T-helper 17 cell (primary cell): ENCODE data around the gene RAD51B. TPM values are rescaled to one million over a fixed set of nuclear protein-coding genes. Genes with fewer than 3 reads are reported as not detected.
A peak's percentile ranks its signal among the peaks of the same experiment; 100 is the strongest.

Experiments
- ATAC-seq: fragments of 150-1000 bp; cut with Tn5 transposase; 2 replicates; pipeline ENCODE4 v1.10.0; 2021; ENCODE audit warnings: mild to moderate bottlenecking, moderate library complexity
- DNase-seq, 3 donors: peaks; one replicate each; pipeline versions ENCODE4 v3.0.0 to v3.0.0-alpha.2; 2020 to 2021
- H3K9me3 ChIP-seq: one replicate; pipeline ENCODE4 v1.7.0; 2013; ENCODE audit warnings: low read length, mild to moderate bottlenecking; ENCODE audit not compliant: control insufficient read depth, poor library complexity, severe bottlenecking
- H3K27ac Mint-ChIP-seq: one replicate; pipeline ENCODE4 v1.8.0; 2022; ENCODE audit warnings: mild to moderate bottlenecking, moderate library complexity, mixed read lengths
- H3K27me3 Mint-ChIP-seq: one replicate; pipeline ENCODE4 v1.8.0; 2022; ENCODE audit warnings: mixed read lengths
- H3K36me3 Mint-ChIP-seq: one replicate; pipeline ENCODE4 v1.8.0; 2022; ENCODE audit warnings: low read depth, mixed read lengths
- H3K4me1 Mint-ChIP-seq: one replicate; pipeline ENCODE4 v1.8.0; 2022; ENCODE audit warnings: mild to moderate bottlenecking, mixed read lengths
- H3K4me3 Mint-ChIP-seq: one replicate; pipeline ENCODE4 v1.8.0; 2022; ENCODE audit warnings: mild to moderate bottlenecking, moderate library complexity, mixed read lengths
- total RNA-seq, 4 donors: library from RNA in 2 of 4; stranded (reverse) in 2 of 4; gene quantifications; one replicate each; pipeline ENCODE4 v1.2.3 and lab custom pipeline; 2022 to 2026

The RAD51B gene
- total RNA-seq, 2 donors from 2014 or later = 17.0 to 20.7 TPM

DNA sequence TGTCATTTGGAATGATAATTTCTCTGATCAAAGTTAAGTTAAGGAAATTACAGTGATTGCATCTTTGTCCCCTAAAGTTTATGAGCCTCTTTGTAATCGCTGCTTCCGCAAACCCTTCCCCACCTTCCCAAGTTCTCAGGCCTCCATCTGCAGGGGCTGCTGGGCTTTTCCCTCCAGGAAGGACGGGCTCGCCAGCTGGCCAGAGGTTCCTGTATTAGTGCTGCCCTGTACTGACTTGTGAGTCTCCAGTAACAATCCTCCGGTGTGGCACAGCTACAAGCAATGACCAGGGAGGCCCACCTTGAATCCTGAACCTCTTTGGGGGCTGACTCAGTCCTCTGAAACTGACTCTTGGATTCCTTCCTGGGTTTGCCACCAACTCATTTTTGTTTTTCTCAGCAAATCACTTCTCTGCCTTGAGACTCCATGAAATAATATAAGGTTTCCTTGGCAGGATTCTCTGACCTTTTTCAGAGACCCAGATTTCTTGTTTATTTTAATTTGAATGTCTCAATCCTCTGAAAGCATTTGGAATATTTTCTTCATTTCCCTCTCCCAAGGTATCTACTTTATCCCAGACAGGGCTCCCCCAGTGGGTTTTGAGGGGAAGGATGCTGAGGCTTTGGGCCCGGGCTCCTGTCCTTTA, 574.7 kb downstream of the RAD51B start:
- DNase-seq (no peak), ATAC-seq (no peak)
- Mint-ChIP-seq H3K27ac (no peak overlapping the region), H3K4me3 (no peak overlapping the region), H3K36me3 (peaks cover 4% of the 10 kb centered on the region), H3K27me3 (no peaks in the 10 kb centered on the region), H3K4me1 (peaks cover 17% of the 10 kb centered on the region)
- H3K9me3 ChIP-seq = no peaks in the 10 kb centered on the region

DNA sequence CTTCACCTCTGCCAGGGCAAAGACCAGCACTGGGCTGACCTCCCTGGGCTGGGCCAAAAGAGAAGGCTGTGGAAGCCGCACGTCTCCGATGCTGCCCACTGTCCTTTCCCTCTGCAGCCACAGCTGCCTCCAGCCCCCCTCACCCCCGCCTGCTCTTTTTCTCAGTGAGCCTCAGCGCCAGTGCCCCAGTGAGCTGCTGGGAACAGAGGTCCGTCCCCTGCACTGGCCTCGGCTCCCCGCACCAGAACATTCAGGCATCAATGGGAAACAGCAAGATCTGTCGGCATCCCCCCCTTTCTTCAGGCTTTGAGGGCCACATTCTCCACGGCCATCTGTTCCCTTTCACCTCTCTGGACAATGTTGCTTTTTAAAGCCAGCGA, 575.2 kb downstream of the RAD51B start:
- Mint-ChIP-seq H3K36me3 (peaks cover 4% of the 10 kb centered on the region), H3K27ac (peak overlapping the region; percentile 47), H3K27me3 (no peaks in the 10 kb centered on the region), H3K4me3 (no peak overlapping the region), H3K4me1 (peaks cover 17% of the 10 kb centered on the region)
- no peak for ATAC-seq
- DNase-seq = no peak
- H3K9me3 ChIP-seq = no peaks in the 10 kb centered on the region

DNA sequence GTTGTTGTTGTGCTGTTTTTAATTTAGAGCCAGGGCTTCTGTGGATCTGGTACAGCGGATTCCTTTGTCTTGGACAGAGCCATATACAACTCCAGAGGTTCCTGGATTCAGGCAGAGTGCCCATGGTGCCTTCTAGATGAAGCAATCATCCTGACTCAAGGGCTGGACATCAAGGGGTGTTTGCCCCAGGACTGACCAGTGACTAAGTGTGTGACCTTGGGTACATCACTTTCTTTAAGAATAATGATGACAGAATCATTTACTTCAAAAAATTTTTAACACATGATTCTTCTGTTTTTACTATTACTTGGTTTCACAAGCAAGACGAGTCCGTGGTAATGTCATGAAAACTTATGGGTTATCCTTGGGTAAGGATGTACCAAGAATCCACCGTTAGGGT, 576.0 kb downstream of the RAD51B start:
- no peak overlapping the region for H3K4me3 Mint-ChIP-seq
- no peaks in the 10 kb centered on the region for H3K27me3 Mint-ChIP-seq
- ATAC-seq (no peak), DNase-seq (no peak)
- H3K27ac Mint-ChIP-seq = peak overlapping the region; percentile 47
- peaks cover 4% of the 10 kb centered on the region for H3K36me3 Mint-ChIP-seq
- H3K4me1 Mint-ChIP-seq = peaks cover 24% of the 10 kb centered on the region
- no peaks in the 10 kb centered on the region for H3K9me3 ChIP-seq

DNA sequence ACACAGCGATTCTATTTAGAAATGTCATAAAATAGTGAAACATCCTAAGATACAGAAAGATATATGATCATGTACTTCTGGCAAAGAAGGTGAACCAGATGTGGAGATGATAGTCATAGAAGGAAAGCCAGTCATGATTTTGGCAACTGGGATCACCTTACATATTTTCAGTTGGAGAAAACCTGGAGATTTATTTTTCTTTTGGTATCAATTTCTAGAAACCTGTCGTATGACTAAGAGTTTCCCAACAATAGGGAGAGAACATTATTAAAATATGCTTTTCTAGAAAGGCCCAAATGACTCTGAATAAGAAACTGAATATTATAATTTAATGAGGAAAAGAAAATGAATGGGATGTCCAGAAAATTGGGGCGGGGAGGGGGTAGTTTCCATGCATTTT, 576.9 kb downstream of the RAD51B start:
- Mint-ChIP-seq H3K36me3 (peaks cover 4% of the 10 kb centered on the region), H3K27me3 (no peaks in the 10 kb centered on the region), H3K27ac (no peak overlapping the region), H3K4me1 (peaks cover 26% of the 10 kb centered on the region), H3K4me3 (no peak overlapping the region)
- ATAC-seq = no peak
- H3K9me3 ChIP-seq = no peaks in the 10 kb centered on the region
- no peak for DNase-seq

DNA sequence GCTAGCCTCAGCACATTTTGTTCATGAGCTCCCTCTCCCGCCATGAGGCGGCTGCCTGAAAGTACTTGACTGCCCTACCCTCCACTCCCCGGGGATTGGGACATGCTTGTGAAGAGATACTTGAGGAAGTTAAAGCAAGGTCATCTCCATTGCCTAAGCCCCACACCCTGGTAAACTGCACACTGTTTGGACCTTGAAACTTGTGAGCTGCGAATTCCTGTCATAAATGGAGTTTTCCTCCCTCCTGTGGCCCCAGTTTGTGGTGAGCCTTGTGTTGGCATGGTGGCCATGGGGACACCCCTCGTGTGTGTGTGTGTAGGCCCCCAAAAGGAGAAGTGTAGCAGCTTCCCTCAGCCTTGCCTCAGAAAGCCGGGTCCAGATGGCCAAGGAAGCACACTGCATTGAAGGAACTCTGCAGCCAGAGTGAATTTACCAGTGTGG, 577.8 kb downstream of the RAD51B start:
- H3K9me3 ChIP-seq = no peaks in the 10 kb centered on the region
- Mint-ChIP-seq H3K4me1 (peaks cover 24% of the 10 kb centered on the region), H3K27me3 (no peaks in the 10 kb centered on the region), H3K4me3 (no peak overlapping the region), H3K27ac (no peak overlapping the region), H3K36me3 (peaks cover 2% of the 10 kb centered on the region)
- peak; percentile 16 for ATAC-seq
- DNase-seq = no peak

DNA sequence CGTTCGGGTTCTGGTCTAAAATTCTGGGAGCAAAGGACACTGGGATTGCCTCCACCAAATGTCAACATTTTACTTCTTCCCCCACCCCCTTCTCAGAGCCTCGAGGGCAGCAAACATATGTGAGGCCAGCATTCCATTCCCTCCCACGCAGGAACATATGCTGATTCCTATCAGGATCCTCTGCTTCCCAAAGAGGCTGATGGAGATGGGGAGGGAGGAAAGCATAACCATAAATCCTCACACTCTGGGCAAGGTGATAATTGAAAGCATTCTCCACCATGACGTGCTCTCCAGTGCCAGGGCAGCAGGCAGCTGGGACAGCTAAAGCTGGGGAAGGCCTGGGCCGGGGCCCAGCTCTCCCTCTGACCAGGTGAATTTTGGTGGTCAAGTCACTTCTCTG, 578.2 kb downstream of the RAD51B start:
- Mint-ChIP-seq H3K27me3 (no peaks in the 10 kb centered on the region), H3K27ac (no peak overlapping the region), H3K36me3 (peaks cover 1% of the 10 kb centered on the region), H3K4me3 (no peak overlapping the region), H3K4me1 (peaks cover 20% of the 10 kb centered on the region)
- no peaks in the 10 kb centered on the region for H3K9me3 ChIP-seq
- DNase-seq (no peak), ATAC-seq (no peak)

DNA sequence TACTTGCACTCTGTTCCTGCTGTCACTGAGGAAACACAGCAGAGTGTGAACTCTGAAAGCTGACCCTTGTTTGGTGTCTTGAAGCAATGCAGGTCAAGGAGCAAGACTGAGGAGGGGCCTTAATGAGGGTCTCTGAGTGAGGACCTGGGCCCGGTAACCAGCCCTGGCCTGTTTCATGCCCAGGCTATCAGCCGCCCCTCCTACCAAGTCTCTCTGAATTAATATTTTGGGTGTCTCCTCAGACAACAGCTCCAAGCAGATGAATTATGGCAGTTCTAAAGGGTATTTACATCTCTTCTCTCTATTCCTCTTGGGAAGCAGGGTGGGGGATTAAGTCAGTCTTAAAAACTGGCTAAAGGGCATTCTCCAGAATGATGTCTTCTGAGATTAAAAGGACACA, 578.8 kb downstream of the RAD51B start:
- Mint-ChIP-seq H3K27ac (no peak overlapping the region), H3K27me3 (no peaks in the 10 kb centered on the region), H3K4me1 (peaks cover 20% of the 10 kb centered on the region), H3K36me3 (no peaks in the 10 kb centered on the region), H3K4me3 (no peak overlapping the region)
- H3K9me3 ChIP-seq = no peaks in the 10 kb centered on the region
- no peak for ATAC-seq
- no peak for DNase-seq

DNA sequence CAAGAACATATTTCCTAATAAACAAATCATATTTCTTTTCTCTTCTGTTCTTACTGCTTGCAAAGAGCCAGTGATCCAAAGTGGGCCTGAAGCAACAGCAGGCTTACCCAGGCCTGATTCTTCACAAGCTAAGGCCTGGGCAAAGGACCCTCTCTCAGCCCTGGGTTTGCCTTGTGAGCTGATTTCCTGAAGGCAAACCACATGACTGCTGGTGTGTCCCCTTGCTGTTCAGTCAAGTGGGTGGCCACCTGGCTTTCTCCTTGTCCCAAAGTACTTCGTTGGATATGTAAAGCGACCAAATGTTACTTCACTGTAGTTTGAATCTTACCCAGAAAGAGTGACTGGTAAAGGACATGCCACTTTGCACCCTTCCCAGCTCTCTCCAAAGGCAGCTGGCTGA, 580.4 kb downstream of the RAD51B start:
- H3K36me3 Mint-ChIP-seq = no peaks in the 10 kb centered on the region
- peaks cover 35% of the 10 kb centered on the region for H3K4me1 Mint-ChIP-seq

DNA sequence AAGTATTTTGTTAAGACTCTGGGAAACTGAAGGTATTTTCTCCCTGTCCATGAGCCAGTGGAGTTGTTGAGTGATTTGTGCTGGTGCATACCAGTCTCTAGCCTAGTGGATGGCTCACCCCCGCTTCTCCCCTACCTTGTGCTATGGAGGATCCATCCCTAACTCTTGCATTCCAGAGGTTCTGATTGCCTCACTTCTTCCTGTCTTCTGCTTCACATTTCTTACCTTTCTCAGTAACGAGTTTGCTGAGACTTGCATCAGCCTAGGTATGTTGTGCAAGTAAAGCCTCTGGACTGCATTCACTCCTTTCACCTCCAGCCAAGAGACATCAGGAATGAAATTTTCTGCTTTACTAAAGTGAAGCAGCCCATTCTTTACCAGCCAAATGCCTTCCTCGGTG, 581.7 kb downstream of the RAD51B start:
- Mint-ChIP-seq H3K4me1 (peaks cover 33% of the 10 kb centered on the region), H3K36me3 (no peaks in the 10 kb centered on the region), H3K27ac (peak overlapping the region; percentile 93), H3K4me3 (no peak overlapping the region), H3K27me3 (no peaks in the 10 kb centered on the region)
- ATAC-seq (no peak), DNase-seq (no peak)
- H3K9me3 ChIP-seq = no peaks in the 10 kb centered on the region

More for the DNA sequence above, 580.4 kb downstream of the RAD51B start:
- ATAC-seq (no peak), DNase-seq (no peak)
- Mint-ChIP-seq H3K4me3 (no peak overlapping the region), H3K27ac (peak overlapping the region; percentile 93), H3K27me3 (no peaks in the 10 kb centered on the region)
- no peaks in the 10 kb centered on the region for H3K9me3 ChIP-seq

DNA sequence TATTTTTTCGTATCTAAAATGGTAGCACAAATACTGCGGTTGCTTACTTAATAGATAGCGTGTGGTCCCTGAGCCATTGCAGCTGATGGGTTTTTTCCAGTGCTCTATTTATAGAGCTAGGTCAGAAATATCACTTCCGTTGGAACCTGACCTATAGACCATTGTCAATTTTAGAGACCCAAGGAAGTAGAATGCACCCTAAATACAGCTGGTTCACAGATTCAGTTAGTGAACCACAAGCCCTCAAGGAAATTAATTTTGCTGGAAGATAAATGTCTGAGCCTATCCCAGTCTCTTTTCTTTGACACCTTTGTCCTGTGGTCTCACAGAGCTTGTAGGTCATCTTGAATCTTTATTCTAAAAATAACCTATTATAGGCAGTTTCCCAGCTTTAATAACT, 582.3 kb downstream of the RAD51B start:
- Mint-ChIP-seq H3K4me1 (peaks cover 33% of the 10 kb centered on the region), H3K27me3 (no peaks in the 10 kb centered on the region), H3K4me3 (no peak overlapping the region), H3K27ac (peak overlapping the region; percentile 93), H3K36me3 (no peaks in the 10 kb centered on the region)
- no peaks in the 10 kb centered on the region for H3K9me3 ChIP-seq
- DNase-seq = no peak
- no peak for ATAC-seq

DNA sequence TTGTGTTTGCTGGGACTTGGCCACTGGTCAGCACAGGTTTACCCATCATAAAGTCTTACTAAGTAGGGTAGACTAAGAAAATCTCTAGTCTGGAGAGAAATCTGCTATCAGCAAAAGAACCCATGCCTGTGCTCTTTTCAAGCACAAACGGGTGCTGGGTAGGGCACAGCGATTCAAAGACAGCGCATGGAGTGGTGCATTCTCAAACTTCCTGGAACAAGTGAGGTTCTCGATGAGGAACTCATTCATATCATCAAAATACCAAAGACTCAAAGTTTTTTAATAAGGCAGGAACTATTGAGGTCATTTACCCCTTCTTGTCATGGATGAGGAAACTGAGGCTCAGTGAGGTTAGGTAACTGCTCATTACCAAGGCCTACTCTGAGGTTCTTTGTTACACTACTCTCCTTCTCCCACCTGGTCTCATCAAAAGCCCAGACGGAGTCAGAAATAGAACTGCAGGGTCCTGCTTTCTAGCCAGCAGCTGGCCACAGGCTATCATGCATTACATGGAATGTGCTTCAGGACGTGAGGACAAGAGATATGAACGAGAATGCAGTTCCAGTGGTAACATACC, 583.0 kb downstream of the RAD51B start:
- Mint-ChIP-seq H3K27ac (peak overlapping the region; percentile 93), H3K27me3 (no peaks in the 10 kb centered on the region), H3K4me3 (peak overlapping the region; percentile 25), H3K4me1 (peaks cover 36% of the 10 kb centered on the region), H3K36me3 (no peaks in the 10 kb centered on the region)
- no peaks in the 10 kb centered on the region for H3K9me3 ChIP-seq
- no peak for ATAC-seq
- no peak for DNase-seq

DNA sequence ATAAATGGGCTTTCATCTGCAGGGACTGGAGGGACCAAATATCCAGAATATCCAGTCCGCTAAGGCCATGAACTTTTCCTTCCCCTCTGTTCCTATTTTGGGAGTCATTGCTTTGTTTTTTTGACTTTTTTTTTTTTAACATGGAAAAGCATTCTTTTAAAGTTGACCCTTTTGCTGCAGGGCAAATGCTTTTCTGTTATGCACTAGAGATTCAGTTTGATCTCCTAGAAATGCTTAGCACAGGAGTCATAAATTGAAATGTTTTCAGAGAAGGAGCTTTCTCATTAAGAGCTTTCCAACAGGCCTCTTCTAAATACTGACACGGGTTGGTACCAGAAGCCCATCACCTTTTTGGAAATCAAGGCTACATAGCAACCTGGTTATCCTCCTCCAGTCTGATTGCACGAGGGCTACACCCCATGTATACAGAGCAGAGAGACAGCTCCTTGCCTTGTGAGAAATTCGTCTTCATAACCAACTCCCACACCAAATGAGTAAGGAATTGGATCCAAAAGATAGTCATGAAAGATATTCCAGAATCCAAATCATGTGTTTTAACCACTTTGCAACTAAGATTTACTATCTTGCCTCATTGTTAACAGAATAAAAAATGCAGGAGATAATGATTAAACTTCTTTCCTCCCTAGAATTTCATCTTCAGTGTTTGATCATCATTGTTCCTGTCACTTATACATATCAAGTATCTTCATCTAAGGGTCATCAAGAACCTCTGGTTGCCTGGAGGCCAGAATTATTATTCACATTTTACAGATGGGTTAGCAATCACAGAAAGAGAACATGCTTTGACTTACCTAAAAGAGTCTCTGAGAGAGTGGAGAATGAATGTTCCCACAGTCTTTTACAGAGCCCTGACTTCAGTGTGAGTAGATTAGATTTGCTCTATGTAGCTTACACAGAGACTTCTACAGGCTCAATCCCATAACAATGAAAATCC, 583.9 kb downstream of the RAD51B start:
- Mint-ChIP-seq H3K27ac (peak overlapping the region; percentile 93), H3K27me3 (no peaks in the 10 kb centered on the region), H3K4me3 (peak overlapping the region; percentile 74), H3K36me3 (no peaks in the 10 kb centered on the region), H3K4me1 (peaks cover 41% of the 10 kb centered on the region)
- DNase-seq (no peak), ATAC-seq (peak; percentile 3)
- H3K9me3 ChIP-seq = no peaks in the 10 kb centered on the region

DNA sequence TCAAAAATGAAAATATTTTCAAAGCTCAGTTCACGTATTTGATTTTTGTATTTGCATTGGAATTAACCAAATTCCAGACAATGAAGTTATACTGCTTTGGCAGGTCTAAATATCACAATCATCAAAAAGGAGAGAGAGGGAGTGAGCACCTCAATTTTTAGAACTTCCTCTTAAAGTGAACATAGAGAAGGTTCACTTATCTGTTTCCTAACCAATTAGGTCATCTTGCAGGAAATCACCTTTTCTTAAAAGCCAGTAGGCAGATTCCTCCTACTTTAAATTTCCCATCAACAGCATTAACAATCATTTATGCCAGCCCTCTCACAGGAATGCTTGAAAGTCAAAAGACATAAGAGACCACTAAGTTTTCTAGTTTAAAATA, 584.6 kb downstream of the RAD51B start:
- DNase-seq = no peak
- Mint-ChIP-seq H3K4me3 (peak overlapping the region; percentile 74), H3K27me3 (no peaks in the 10 kb centered on the region), H3K27ac (peak overlapping the region; percentile 93), H3K4me1 (peaks cover 44% of the 10 kb centered on the region), H3K36me3 (no peaks in the 10 kb centered on the region)
- H3K9me3 ChIP-seq = no peaks in the 10 kb centered on the region
- ATAC-seq = peak; percentile 59
